IPS-15b (cell line): ENCODE measurements around the gene AURKA.
A peak's percentile ranks its signal among the peaks of the same experiment; 100 is the strongest.

Experiments used
- H3K27me3 ChIP-seq: one replicate; pipeline ENCODE4 v1.6.1; 2013; ENCODE audit warnings: low read length; ENCODE audit not compliant: control insufficient read depth, insufficient read depth
- H3K36me3 ChIP-seq: one replicate; pipeline ENCODE4 v1.6.1; 2013; ENCODE audit warnings: low read length; ENCODE audit not compliant: control insufficient read depth, insufficient read depth
- H3K4me1 ChIP-seq: one replicate; pipeline ENCODE4 v1.6.1; 2013; ENCODE audit warnings: mild to moderate bottlenecking, low read length; ENCODE audit not compliant: control insufficient read depth, insufficient read depth
- H3K4me3 ChIP-seq: one replicate; pipeline ENCODE4 v1.5.1; 2013; ENCODE audit warnings: low read depth, low read length
- H3K9ac ChIP-seq: one replicate; pipeline ENCODE4 v1.6.1; 2013; ENCODE audit warnings: low read depth, mild to moderate bottlenecking, low read length
- H3K9me3 ChIP-seq: one replicate; pipeline ENCODE4 v1.6.1; 2013; ENCODE audit warnings: mild to moderate bottlenecking, low read length; ENCODE audit not compliant: control insufficient read depth, insufficient read depth

The AURKA gene

GRCh38 chr20:56368351-56369134, 23.5 kb downstream of the AURKA start:
- H3K27me3 ChIP-seq: no peaks in the 10 kb centered on the region
- no peak overlapping the region for H3K4me3 ChIP-seq
- H3K9me3 ChIP-seq: no peaks in the 10 kb centered on the region
- H3K4me1 ChIP-seq: no peaks in the 10 kb centered on the region
- peaks cover 13% of the 10 kb centered on the region for H3K36me3 ChIP-seq
- H3K9ac ChIP-seq: no peak overlapping the region

- no peak overlapping the region for H3K4me3 ChIP-seq
- H3K9me3 ChIP-seq: no peaks in the 10 kb centered on the region
- H3K36me3 ChIP-seq: peaks cover 2% of the 10 kb centered on the region
- H3K4me1 ChIP-seq: peaks cover 4% of the 10 kb centered on the region
- peaks cover 8% of the 10 kb centered on the region for H3K27me3 ChIP-seq
- H3K9ac ChIP-seq: no peak overlapping the region
Observed at GRCh38 chr20:56363491-56363890, 28.5 kb downstream of the AURKA start.

- peaks cover 4% of the 10 kb centered on the region for H3K4me1 ChIP-seq
- H3K4me3 ChIP-seq: no peak overlapping the region
- no peaks in the 10 kb centered on the region for H3K9me3 ChIP-seq
- no peak overlapping the region for H3K9ac ChIP-seq
- H3K36me3 ChIP-seq: peaks cover 2% of the 10 kb centered on the region
- H3K27me3 ChIP-seq: peaks cover 8% of the 10 kb centered on the region
Observed at GRCh38 chr20:56362833-56363413, 29.1 kb downstream of the AURKA start.

GRCh38 chr20:56361900-56362299, 30.1 kb downstream of the AURKA start:
- H3K4me3 ChIP-seq: no peak overlapping the region
- H3K27me3 ChIP-seq: peaks cover 8% of the 10 kb centered on the region
- H3K9me3 ChIP-seq: no peaks in the 10 kb centered on the region
- H3K36me3 ChIP-seq: peaks cover 2% of the 10 kb centered on the region
- no peak overlapping the region for H3K9ac ChIP-seq
- H3K4me1 ChIP-seq: peaks cover 4% of the 10 kb centered on the region

GRCh38 chr20:56360908-56361205, 31.2 kb downstream of the AURKA start:
- H3K27me3 ChIP-seq: peaks cover 8% of the 10 kb centered on the region
- H3K4me3 ChIP-seq: no peak overlapping the region
- H3K4me1 ChIP-seq: peaks cover 4% of the 10 kb centered on the region
- H3K9ac ChIP-seq: no peak overlapping the region
- peaks cover 2% of the 10 kb centered on the region for H3K36me3 ChIP-seq
- H3K9me3 ChIP-seq: no peaks in the 10 kb centered on the region

GRCh38 chr20:56360133-56360907, 31.7 kb downstream of the AURKA start:
- Histone ChIP-seq H3K9me3 (no peaks in the 10 kb centered on the region), H3K36me3 (peaks cover 2% of the 10 kb centered on the region), H3K27me3 (peaks cover 8% of the 10 kb centered on the region), H3K4me3 (peak overlapping the region; percentile 79), H3K9ac (no peak overlapping the region), H3K4me1 (peaks cover 4% of the 10 kb centered on the region)

- H3K9me3 ChIP-seq: no peaks in the 10 kb centered on the region
- peak overlapping the region; percentile 79 for H3K4me3 ChIP-seq
- peaks cover 4% of the 10 kb centered on the region for H3K4me1 ChIP-seq
- peaks cover 8% of the 10 kb centered on the region for H3K27me3 ChIP-seq
- no peak overlapping the region for H3K9ac ChIP-seq
- H3K36me3 ChIP-seq: no peaks in the 10 kb centered on the region
Observed at GRCh38 chr20:56359212-56360132, 32.5 kb downstream of the AURKA start.

- Histone ChIP-seq H3K9me3 (no peaks in the 10 kb centered on the region), H3K9ac (no peak within 1 kb of the TSS), H3K4me1 (peaks cover 4% of the 10 kb centered on the region), H3K36me3 (no peaks in the 10 kb centered on the region), H3K27me3 (peaks cover 8% of the 10 kb centered on the region), H3K4me3 (peak within 1 kb of the TSS; percentile 79)
Observed at GRCh38 chr20:56358600-56359211, 33.3 kb downstream of the AURKA start, which contains the start of gene FAM210B. Gene FAM210B (plus strand): TSS chr20:56358974. CDS start chr20:56359006, 32 bp downstream.

GRCh38 chr20:56358070-56358469, 33.9 kb downstream of the AURKA start:
- H3K36me3 ChIP-seq: no peaks in the 10 kb centered on the region
- no peaks in the 10 kb centered on the region for H3K9me3 ChIP-seq
- H3K4me1 ChIP-seq: peaks cover 4% of the 10 kb centered on the region
- no peak overlapping the region for H3K9ac ChIP-seq
- H3K27me3 ChIP-seq: peaks cover 8% of the 10 kb centered on the region
- H3K4me3 ChIP-seq: no peak overlapping the region

- peaks cover 25% of the 10 kb centered on the region for H3K27me3 ChIP-seq
- no peaks in the 10 kb centered on the region for H3K9me3 ChIP-seq
- H3K4me3 ChIP-seq: no peak overlapping the region
- H3K9ac ChIP-seq: no peak overlapping the region
- H3K36me3 ChIP-seq: no peaks in the 10 kb centered on the region
- H3K4me1 ChIP-seq: peaks cover 3% of the 10 kb centered on the region
Observed at GRCh38 chr20:56353356-56353755, 38.7 kb downstream of the AURKA start.
